HG03135 (cell line): Measurements from ENCODE around the gene TWF1.
"Not testable (repeated sequence)": the region's sequence is repeated elsewhere in the genome, so short reads cannot be mapped to it uniquely, and the experiment has no call there.

Experiments
- ATAC-seq: cut with Tn5 transposase; IDR thresholded peaks from one replicate; pipeline ENCODE4 v1.9.1; 2021; ENCODE audit warnings: mild to moderate bottlenecking, moderate library complexity; ENCODE audit not compliant: unreplicated experiment

TWF1 gene

GRCh38 chr12:43806737-43807072 is 588 bp upstream of the TWF1 start:
- ATAC-seq: no peak

DNA sequence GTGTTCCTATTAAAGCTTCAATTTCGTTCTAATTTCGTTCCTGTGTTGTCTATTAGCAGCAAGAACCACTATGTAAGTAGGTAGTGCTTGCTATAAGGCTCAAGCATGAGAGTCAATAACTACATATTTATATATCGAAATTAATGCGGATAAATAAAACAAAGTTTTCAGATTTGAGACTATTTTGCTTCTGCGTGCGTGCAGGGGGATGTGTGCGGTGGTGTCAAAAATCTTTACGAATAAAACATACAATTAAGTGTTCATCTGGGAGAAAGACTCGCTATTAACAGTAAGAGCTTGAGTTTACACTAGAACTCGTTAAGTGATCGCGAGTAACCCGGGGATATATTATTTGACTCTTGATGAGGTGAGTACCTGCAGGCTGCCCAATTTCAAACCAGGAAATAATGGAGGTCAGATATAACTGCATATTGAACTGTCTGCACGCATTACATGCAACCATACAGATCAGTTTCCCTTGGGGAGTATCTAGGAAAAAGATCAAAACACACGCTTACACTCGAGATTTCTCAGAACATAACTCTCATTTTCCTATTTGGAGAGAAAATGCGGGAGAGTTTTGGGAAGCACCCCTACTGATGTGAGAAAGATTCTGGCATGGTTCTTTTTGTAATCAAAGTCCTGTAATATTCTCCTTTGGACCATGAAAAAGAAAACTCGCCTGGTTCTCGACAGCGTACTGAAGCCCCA is 813 bp downstream of the TWF1 start:
- ATAC-seq: no peak

DNA sequence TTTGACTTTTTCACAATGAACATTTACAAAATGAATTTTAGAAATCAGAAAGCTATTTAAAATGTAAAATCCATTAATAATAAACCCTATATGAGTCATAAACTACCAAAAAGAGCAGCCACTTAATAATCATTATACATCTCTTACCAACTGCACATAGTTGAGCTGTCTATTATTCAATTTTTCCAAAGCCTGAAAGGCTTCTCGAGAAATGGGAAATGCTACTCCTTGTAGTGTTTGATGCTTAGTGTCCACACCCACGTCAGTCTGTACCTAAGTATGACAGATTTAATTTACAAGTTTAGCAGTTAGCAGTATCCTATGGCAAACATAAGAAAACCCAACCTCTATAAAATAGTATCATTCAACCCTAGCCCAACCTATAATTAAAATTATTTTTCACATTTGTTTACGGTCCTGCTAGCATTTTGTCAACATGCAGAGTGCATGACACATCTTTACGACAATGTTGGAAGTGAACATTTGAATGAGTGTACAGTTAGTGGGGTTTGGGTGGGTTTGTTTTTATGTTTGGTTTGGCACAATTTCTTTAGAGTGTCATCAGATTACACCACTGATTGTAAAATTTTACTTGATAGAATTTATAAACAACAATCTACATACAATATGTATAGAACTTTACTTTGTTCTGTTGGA is 8.4 kb downstream of the TWF1 start:
- no peak for ATAC-seq

GRCh38 chr12:43795716-43796280 is 10.3 kb downstream of the TWF1 start:
- peak; percentile 49 for ATAC-seq

GRCh38 chr12:43789941-43790340 is 16.2 kb downstream of the TWF1 start:
- no peak for ATAC-seq

- no peak for ATAC-seq
Observed at GRCh38 chr12:43786899-43787693, 19.0 kb downstream of the TWF1 start.

DNA sequence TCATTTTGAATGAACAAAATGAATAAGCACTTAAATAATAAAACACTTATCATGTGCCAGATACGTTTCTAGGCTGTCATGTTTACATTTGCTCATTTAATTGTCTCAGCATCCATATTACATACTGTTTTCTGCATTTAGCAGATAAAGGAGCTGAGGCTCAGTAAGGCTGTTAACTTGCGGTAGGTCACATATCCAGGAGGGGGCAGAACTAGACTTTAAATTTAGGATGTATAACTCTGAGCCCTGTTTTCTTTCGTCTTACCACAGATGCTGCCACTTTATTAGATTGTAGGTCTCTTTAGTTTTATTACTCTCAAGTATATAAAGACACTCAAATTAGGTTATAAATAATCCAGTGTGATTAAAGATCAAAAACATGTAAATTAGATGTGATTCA is 29.6 kb downstream of the TWF1 start:
- ATAC-seq: no peak

DNA sequence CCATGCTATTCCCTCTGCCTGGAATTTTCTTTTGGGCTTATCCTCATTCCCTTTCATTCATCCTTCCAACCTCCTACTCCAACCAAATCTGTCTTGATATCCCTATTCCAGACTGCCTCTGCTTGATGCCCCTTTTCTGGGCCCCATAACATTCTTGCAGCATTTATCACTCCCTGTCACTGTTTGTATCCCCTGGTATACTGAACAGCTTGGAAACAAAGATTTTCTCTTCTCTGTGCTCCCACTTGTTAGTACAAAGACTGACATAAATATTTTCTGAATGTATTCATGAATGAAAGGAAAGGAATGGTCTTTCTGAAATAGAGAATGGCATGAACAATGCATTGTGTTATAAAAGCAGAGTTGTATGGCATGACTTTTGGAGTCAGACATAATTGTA is 39.8 kb downstream of the TWF1 start:
- no peak for ATAC-seq

GRCh38 chr12:43764528-43764927 is 41.6 kb downstream of the TWF1 start:
- ATAC-seq: no peak

- ATAC-seq: no peak
Observed at GRCh38 chr12:43763769-43764168, 42.3 kb downstream of the TWF1 start.

- no peak for ATAC-seq
Observed at GRCh38 chr12:43762596-43762995, 43.5 kb downstream of the TWF1 start.

GRCh38 chr12:43761500-43761899 is 44.6 kb downstream of the TWF1 start:
- no peak for ATAC-seq

GRCh38 chr12:43760396-43760795 is 45.7 kb downstream of the TWF1 start:
- no peak for ATAC-seq

DNA sequence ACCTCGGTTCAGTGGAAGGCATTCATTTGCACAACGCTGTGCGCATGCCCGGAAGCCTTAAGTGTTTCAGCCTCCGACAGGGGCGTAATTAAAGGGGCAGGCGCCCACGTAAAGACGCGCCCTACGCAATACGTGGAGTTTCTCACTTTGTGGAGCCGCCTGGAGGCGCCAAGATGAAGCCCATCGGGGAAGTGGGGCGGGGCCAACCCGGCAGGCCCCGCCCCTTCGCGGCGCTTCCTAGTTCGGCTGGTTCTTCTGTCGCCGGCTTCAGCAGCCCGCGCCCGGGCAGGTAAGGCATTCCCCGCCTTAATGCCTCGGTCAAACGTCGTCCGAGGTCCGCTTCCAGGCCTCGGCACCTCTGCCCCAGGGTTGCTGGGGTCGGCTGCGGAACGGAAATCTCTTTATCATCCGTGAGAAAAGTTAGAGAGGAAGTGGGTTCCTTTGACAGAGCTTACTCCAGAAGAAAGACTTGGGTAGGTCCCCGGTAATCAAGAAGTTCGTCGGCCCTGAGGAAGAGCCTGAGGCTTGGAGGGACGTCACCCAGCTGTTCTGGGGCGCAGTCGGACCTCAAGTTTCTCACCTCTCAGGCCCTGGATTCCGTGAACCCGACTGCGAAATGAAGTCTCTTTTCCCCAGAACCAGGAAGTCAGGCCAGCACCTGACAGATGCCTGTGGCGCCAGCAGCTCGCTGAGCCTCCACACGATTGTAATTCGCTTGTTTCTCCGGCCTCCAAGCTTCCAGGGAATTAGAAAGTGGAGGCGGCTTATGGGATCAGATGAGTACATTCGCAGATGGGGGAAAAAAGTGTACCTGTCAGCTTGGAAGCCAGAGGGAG is 47.2 kb downstream of the TWF1 start, which contains the start of the genes IRAK4 and PUS7L:
TSS of gene IRAK4 (plus strand) at position 224 of the 836 bp plus-strand sequence. CDS start 9,161 bp downstream, outside the sequence.
TSS of gene PUS7L (minus strand) at position 63 of the 836 bp plus-strand sequence. CDS start 3,545 bp downstream, outside the sequence.
- peak; percentile 98 for ATAC-seq

DNA sequence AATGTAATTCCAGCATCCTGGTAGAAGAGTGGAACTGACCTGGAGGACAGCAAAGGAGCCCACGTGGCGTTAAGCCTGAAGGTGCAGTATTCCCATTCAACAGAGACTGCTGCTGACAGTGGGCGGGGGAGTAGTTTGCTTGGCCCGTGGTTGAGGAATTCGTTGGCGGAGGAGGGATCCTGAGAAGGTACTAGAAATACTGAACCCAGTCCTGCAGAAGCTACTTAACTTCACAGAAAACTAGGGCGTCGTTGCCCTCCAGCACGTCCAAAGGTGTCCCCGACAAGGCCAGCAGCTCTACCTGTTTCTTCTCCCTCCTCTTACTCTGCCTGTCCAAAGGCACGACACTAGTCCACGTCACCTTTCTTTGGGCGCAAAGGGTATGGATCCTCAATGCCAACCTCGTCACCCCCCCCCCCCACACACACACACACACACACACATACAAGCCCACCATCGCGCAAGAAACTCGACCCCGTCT is 47.8 kb downstream of the TWF1 start:
- ATAC-seq: peak; percentile 2

GRCh38 chr12:43754015-43754414 is 52.1 kb downstream of the TWF1 start:
- ATAC-seq: no peak

DNA sequence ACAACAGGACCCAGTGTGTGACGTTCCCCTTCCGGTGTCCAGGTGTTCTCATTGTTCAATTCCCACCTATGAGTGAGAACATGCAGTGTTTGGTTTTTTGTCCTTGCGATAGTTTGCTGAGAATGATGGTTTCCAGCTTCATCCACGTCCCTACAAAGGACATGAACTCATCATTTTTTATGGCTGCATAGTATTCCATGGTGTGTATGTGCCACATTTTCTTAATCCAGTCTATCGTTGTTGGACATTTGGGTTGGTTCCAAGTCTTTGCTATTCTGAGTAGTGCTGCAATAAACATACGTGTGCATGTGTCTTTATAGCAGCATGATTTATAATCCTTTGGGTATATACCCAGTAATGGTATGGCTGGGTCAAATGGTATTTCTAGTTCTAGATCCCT is 54.8 kb downstream of the TWF1 start:
- not testable (repeated sequence) for ATAC-seq

DNA sequence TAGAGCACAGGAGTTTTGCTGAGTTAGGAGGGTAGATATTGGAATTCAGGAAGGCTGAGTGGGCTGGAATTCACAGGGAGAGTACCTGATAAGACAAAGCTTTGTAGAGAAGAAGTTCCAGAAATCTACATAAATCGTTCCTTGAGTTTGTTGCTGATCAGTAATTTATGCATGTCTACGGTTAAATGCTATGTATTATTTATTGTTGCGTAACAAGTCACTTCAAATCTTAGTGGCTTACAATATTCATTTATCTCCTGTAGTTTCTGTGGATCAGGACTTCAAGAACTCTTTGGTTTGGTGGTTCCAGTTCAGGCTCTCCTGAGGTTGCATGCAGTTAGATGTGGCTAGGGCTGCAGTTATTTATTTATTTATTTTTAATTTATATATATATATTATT is 55.3 kb downstream of the TWF1 start:
- no peak for ATAC-seq

GRCh38 chr12:43749016-43749415 is 57.1 kb downstream of the TWF1 start:
- no peak for ATAC-seq

- ATAC-seq: no peak
Observed at GRCh38 chr12:43744826-43745225, 61.3 kb downstream of the TWF1 start.
